Stomach (tissue), 4 donors: ENCODE data around the gene CD320.

Experiments
- CTCF ChIP-seq, 7 experiments: fragments of 450-650 bp in 4 of 7; fragments of 200-600 bp in 3 of 7; sonication (generic) in 3 of 7; IDR thresholded peaks; one replicate each; pipeline ENCODE4 v1.5.1; 2016 to 2019; ENCODE audit warnings: antibody characterized with exemption in 7 of 7, control low read depth in 2 of 7, mild to moderate bottlenecking in 1 of 7
- EP300 ChIP-seq: sonication (generic); formaldehyde crosslinking; IDR thresholded peaks from one replicate; pipeline ENCODE4 v1.6.1; 2017; ENCODE audit warnings: antibody characterized with exemption

DNA sequence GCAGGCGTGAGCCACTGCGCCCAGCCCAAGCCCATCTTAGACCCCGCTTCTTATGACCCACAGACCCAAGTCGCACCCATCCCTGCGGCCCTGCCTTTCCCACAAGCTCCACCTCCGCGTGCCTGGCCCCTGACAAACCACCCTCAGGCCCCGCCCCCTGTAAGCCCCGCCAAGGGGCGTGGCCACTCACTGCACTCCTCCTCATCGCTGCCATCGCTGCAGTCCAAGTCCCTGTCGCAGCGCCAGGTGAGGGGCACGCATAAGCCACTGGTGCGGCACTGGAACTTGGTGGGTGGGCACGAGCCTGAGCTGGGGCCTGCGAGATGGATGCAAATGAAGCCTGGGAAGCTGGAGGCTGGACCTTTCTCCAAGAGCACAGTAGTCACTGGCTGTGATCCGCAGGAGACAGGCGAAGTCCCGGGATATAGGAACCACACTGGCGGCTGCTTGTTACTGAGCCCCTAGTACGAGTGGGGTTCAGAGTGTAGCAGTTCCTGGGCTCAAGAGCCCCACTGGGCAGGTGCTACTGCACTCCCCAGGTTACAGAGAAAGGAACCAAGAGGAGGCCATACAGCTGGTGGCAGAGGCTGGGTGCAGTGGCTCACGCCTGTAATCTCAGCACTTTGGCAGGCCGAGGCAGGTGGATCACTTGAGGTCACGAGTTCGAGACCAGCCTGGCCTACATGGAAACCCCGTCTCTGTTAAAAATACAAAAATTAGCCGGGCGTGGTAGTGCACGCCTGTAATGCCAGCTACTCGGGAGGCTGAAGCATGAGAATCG lies 3.1 kb downstream of the CD320 start:
- TF ChIP-seq CTCF (IDR thresholded peaks at IDR 0.05) (no peak), EP300 (no peak)
